ENCODE measurements around the gene THBD.

GRCh38 chr20:23002276-23002675 lies 47.2 kb downstream of the THBD start:
- TF ChIP-seq EZH2 (IDR thresholded peaks at IDR 0.05; ENCODE audit: low read length, missing control alignments) (no peak), CTCF (conservative IDR thresholded peaks at IDR 0.05 in 1 of 2, IDR thresholded peaks at IDR 0.05 in 1 of 2; ENCODE audit: low read depth in 1 of 2, low read length in 2 of 2) (no peak)
